Measurements from ENCODE around the gene PAFAH1B2.

GRCh38 chr11:117175104-117175503 lies 31.0 kb downstream of the PAFAH1B2 start:
- no peak for TF ChIP-seq JUND (IDR thresholded peaks at IDR 0.05)
- TF ChIP-seq, protein P1, sequence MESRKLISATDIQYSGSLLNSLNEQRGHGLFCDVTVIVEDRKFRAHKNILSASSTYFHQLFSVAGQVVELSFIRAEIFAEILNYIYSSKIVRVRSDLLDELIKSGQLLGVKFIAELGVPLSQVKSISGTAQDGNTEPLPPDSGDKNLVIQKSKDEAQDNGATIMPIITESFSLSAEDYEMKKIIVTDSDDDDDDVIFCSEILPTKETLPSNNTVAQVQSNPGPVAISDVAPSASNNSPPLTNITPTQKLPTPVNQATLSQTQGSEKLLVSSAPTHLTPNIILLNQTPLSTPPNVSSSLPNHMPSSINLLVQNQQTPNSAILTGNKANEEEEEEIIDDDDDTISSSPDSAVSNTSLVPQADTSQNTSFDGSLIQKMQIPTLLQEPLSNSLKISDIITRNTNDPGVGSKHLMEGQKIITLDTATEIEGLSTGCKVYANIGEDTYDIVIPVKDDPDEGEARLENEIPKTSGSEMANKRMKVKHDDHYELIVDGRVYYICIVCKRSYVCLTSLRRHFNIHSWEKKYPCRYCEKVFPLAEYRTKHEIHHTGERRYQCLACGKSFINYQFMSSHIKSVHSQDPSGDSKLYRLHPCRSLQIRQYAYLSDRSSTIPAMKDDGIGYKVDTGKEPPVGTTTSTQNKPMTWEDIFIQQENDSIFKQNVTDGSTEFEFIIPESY (IDR thresholded peaks at IDR 0.05; ENCODE audit: extremely low read depth, insufficient replicate concordance, low read length), result no peak
- TF ChIP-seq MAX (IDR thresholded peaks at IDR 0.05), result no peak
- TF ChIP-seq CTCF (IDR thresholded peaks at IDR 0.05 in 2 of 3, conservative IDR thresholded peaks at IDR 0.05 in 1 of 3; ENCODE audit: borderline replicate concordance in 1 of 3, insufficient read depth in 1 of 3, low read depth in 2 of 3, low read length in 2 of 3), result no peak

All from HCT116 (cell line).